GM12873 (cell line): ENCODE data around the gene CDX4.

Experiments used
- CTCF ChIP-seq: IDR thresholded peaks from 2 replicates; pipeline ENCODE4 v1.5.1; 2012; ENCODE audit warnings: low read depth, mild to moderate bottlenecking, moderate library complexity, low read length, control low read depth; ENCODE audit not compliant: insufficient read depth; ENCODE audit errors: missing control alignments

CDX4 gene

GRCh38 chrX:73455171-73455570 is 8.3 kb downstream of the CDX4 start:
- TF ChIP-seq CTCF, result no peak

- no peak for TF ChIP-seq CTCF
Observed at GRCh38 chrX:73457306-73457705, 10.5 kb downstream of the CDX4 start.

- TF ChIP-seq CTCF, result no peak
Observed at GRCh38 chrX:73468376-73468775, 21.5 kb downstream of the CDX4 start.

- TF ChIP-seq CTCF, result no peak
Observed at GRCh38 chrX:73478961-73479360, 32.1 kb downstream of the CDX4 start.

- TF ChIP-seq CTCF, result no peak
Observed at GRCh38 chrX:73481521-73481920, 34.7 kb downstream of the CDX4 start.

GRCh38 chrX:73490661-73491060 is 43.8 kb downstream of the CDX4 start:
- no peak for TF ChIP-seq CTCF
